Upper lobe of right lung (tissue), 1 donor: ENCODE results near the gene ANK2. TPM values are rescaled to one million over a fixed set of nuclear protein-coding genes. Genes with fewer than 3 reads are reported as not detected.

Experiments used
- ATAC-seq: fragments of 200-7000 bp; cut with Tn5 transposase; one replicate; pipeline ENCODE4 v1.9.1; 2020; ENCODE audit warnings: mild to moderate bottlenecking, moderate library complexity
- DNase-seq: peaks from one replicate; pipeline ENCODE4 v3.0.0-alpha.2; 2020
- H3K27ac ChIP-seq: fragments of 200-600 bp; one replicate; pipeline ENCODE4 v1.8.0; 2022
- H3K27me3 ChIP-seq: fragments of 200-600 bp; one replicate; pipeline ENCODE4 v1.8.0; 2022; ENCODE audit warnings: mild to moderate bottlenecking
- H3K36me3 ChIP-seq: fragments of 200-600 bp; one replicate; pipeline ENCODE4 v1.8.0; 2022
- H3K4me1 ChIP-seq: fragments of 200-600 bp; one replicate; pipeline ENCODE4 v1.8.0; 2022
- H3K4me3 ChIP-seq: fragments of 200-600 bp; one replicate; pipeline ENCODE4 v1.8.0; 2022; ENCODE audit warnings: mild to moderate bottlenecking
- H3K9me3 ChIP-seq: fragments of 200-600 bp; one replicate; pipeline ENCODE4 v1.8.0; 2022
- CTCF ChIP-seq: fragments of 200-600 bp; IDR thresholded peaks from one replicate; pipeline ENCODE4 v1.8.0; 2022; ENCODE audit warnings: antibody characterized with exemption
- intact Hi-C: fragments of 100-400 bp; cut with DNase I; formaldehyde crosslinking; loops from one replicate; pipeline ENCODE4 v1.11.0; 2022
- total RNA-seq: library from RNA; stranded (reverse); fragmentation: NEBNext Ultra II Directional; extraction: Animal tissue kit (Norgen Biotek cat#: 25700); gene quantifications from one replicate; pipeline ENCODE4 v1.2.1, GENCODE V29; 2021
- donor health status: DM: no; HTN: yes; CAD: no; lungs with severe emphysema.

The ANK2 gene
- total RNA-seq, 1 donor from 2014 or later: 12.0 TPM

GRCh38 chr4:113394730-113395530, 345.5 kb downstream of the ANK2 start:
- Histone ChIP-seq H3K4me3 (no peak overlapping the region), H3K4me1 (no peaks in the 10 kb centered on the region), H3K27me3 (no peaks in the 10 kb centered on the region), H3K36me3 (no peaks in the 10 kb centered on the region), H3K27ac (no peak overlapping the region), H3K9me3 (no peaks in the 10 kb centered on the region)
- DNase-seq (no peak), ATAC-seq (peak; percentile 98)
- intact Hi-C loops: no loop called here
- TF ChIP-seq CTCF: peak; percentile 89

- Histone ChIP-seq H3K4me1 (no peaks in the 10 kb centered on the region), H3K27ac (no peak overlapping the region), H3K36me3 (no peaks in the 10 kb centered on the region), H3K9me3 (no peaks in the 10 kb centered on the region), H3K27me3 (no peaks in the 10 kb centered on the region), H3K4me3 (no peak overlapping the region)
- ATAC-seq: no peak
- no peak for TF ChIP-seq CTCF
- intact Hi-C loops: no loop called here
- DNase-seq: no peak
These were observed 347.8 kb downstream of the ANK2 start for GRCh38 chr4:113397114-113397701.

- intact Hi-C loops: no loop called here
- ATAC-seq: no peak
- no peak for TF ChIP-seq CTCF
- H3K4me1 ChIP-seq: no peaks in the 10 kb centered on the region
- no peaks in the 10 kb centered on the region for H3K27me3 ChIP-seq
- no peaks in the 10 kb centered on the region for H3K9me3 ChIP-seq
- H3K36me3 ChIP-seq: no peaks in the 10 kb centered on the region
- no peak for DNase-seq
- no peak overlapping the region for H3K27ac ChIP-seq
- H3K4me3 ChIP-seq: no peak overlapping the region
These were observed 349.1 kb downstream of the ANK2 start for GRCh38 chr4:113398441-113399143.

GRCh38 chr4:113404167-113404571, 354.7 kb downstream of the ANK2 start:
- no peaks in the 10 kb centered on the region for H3K4me1 ChIP-seq
- H3K27me3 ChIP-seq: no peaks in the 10 kb centered on the region
- H3K9me3 ChIP-seq: no peaks in the 10 kb centered on the region
- TF ChIP-seq CTCF: no peak
- DNase-seq (no peak), ATAC-seq (no peak)
- intact Hi-C loops: no loop called here
- no peak overlapping the region for H3K4me3 ChIP-seq
- no peaks in the 10 kb centered on the region for H3K36me3 ChIP-seq
- no peak overlapping the region for H3K27ac ChIP-seq

GRCh38 chr4:113404841-113405240, 355.4 kb downstream of the ANK2 start:
- H3K4me3 ChIP-seq: no peak overlapping the region
- intact Hi-C loops: no loop called here
- H3K36me3 ChIP-seq: no peaks in the 10 kb centered on the region
- no peak for TF ChIP-seq CTCF
- no peaks in the 10 kb centered on the region for H3K4me1 ChIP-seq
- H3K27ac ChIP-seq: no peak overlapping the region
- no peaks in the 10 kb centered on the region for H3K9me3 ChIP-seq
- DNase-seq: no peak
- no peaks in the 10 kb centered on the region for H3K27me3 ChIP-seq
- no peak for ATAC-seq
